B cell (primary cell): ENCODE measurements around the gene GASK1A. TPM values are rescaled to one million over a fixed set of nuclear protein-coding genes. Genes with fewer than 3 reads are reported as not detected.

Experiments
- ATAC-seq: fragments of 200-7000 bp; cut with Tn5 transposase; one replicate; pipeline ENCODE4 v1.10.0; 2021; ENCODE audit warnings: low read depth, mild to moderate bottlenecking, moderate number of reproducible peaks, moderate library complexity
- CTCF ChIA-PET: fragments of 350-600 bp; sonication (Branson Sonifier 250); formaldehyde crosslinking; loops from one replicate; lab custom pipeline; 2021; ENCODE audit warnings: antibody characterized with exemption, inconsistent platforms; lab: Charles Lee
- POLR2A ChIA-PET: fragments of 350-600 bp; sonication (Branson Sonifier 250); formaldehyde crosslinking; loops from one replicate; lab custom pipeline; 2021; ENCODE audit warnings: antibody characterized with exemption; lab: Charles Lee
- DNase-seq: peaks from one replicate; pipeline ENCODE4 v3.0.0; 2013
- H2AFZ ChIP-seq: 2 replicates; pipeline ENCODE4 v1.6.1; 2012; ENCODE audit warnings: mild to moderate bottlenecking, low read depth, low read length; ENCODE audit not compliant: insufficient read depth, poor library complexity, severe bottlenecking
- H3K27ac ChIP-seq, 2 donors: 1 replicate in 1 of 2; 2 replicates in 1 of 2; pipeline ENCODE4 v1.5.1; 2012 to 2013; ENCODE audit warnings: low read length in 2 of 2, mild to moderate bottlenecking in 2 of 2, moderate library complexity in 1 of 2
- H3K27me3 ChIP-seq, 4 experiments: fragments of 200-600 bp in 1 of 4; sonication (generic) in 1 of 4; replicated peaks in 1 of 4; 1 replicate in 2 of 4; 2 replicates in 2 of 4; pipeline versions ENCODE4 v1.6.1 to v1.7.0; 2013 to 2016; ENCODE audit warnings: low read length in 3 of 4, mild to moderate bottlenecking in 2 of 4, mixed read lengths in 1 of 4, moderate library complexity in 1 of 4; ENCODE audit not compliant: insufficient read depth in 4 of 4, control insufficient read depth in 3 of 4; ENCODE audit errors: control extremely low read depth in 1 of 4
- H3K36me3 ChIP-seq, 2 experiments: replicated peaks in 1 of 2; 1 replicate in 1 of 2; 2 replicates in 1 of 2; pipeline versions ENCODE4 v1.6.1 to v1.7.1; 2013; ENCODE audit warnings: low read length in 1 of 2; ENCODE audit not compliant: insufficient read depth in 2 of 2, control insufficient read depth in 1 of 2; ENCODE audit errors: control extremely low read depth in 1 of 2, extremely low read depth in 1 of 2
- H3K4me1 ChIP-seq, 2 donors: fragments of 200-600 bp in 1 of 2; sonication (generic) in 1 of 2; 1 replicate in 1 of 2; 2 replicates in 1 of 2; pipeline versions ENCODE4 v1.5.1 to v1.6.1; 2013 to 2017; ENCODE audit warnings: low read length in 2 of 2; ENCODE audit not compliant: control insufficient read depth in 2 of 2, insufficient read depth in 2 of 2
- H3K4me2 ChIP-seq: replicated peaks from 2 replicates; pipeline ENCODE3; 2012; ENCODE audit warnings: mild to moderate bottlenecking, low read depth, low read length; ENCODE audit not compliant: poor library complexity, severe bottlenecking
- H3K4me3 ChIP-seq, 5 experiments: fragments of 200-600 bp in 1 of 5; sonication (generic) in 1 of 5; 1 replicate in 3 of 5; 2 replicates in 2 of 5; pipeline versions ENCODE4 v1.5.1 to v1.7.0; 2011 to 2016; ENCODE audit warnings: low read length in 4 of 5, mild to moderate bottlenecking in 4 of 5, low read depth in 2 of 5, control low read depth in 1 of 5, moderate library complexity in 1 of 5; ENCODE audit not compliant: insufficient read depth in 1 of 5; ENCODE audit errors: control extremely low read depth in 1 of 5, extremely low read depth in 1 of 5
- H3K79me2 ChIP-seq: fragments of 200-600 bp; sonication (generic); one replicate; pipeline ENCODE4 v1.6.0; 2016; ENCODE audit warnings: low read length; ENCODE audit not compliant: control insufficient read depth, insufficient read depth
- H3K9ac ChIP-seq: fragments of 200-600 bp; sonication (generic); 2 replicates; pipeline ENCODE4 v1.6.1; 2017; ENCODE audit warnings: mild to moderate bottlenecking, low read length, moderate library complexity
- H3K9me3 ChIP-seq, 3 donors: one replicate each; pipeline versions ENCODE4 v1.6.1 to v1.7.1; 2013; ENCODE audit warnings: low read length in 2 of 3; ENCODE audit not compliant: control insufficient read depth in 2 of 3, insufficient read depth in 1 of 3; ENCODE audit errors: control extremely low read depth in 1 of 3
- H4K20me1 ChIP-seq: 2 replicates; pipeline ENCODE4 v1.6.0; 2012; ENCODE audit warnings: mild to moderate bottlenecking, low read length; ENCODE audit not compliant: insufficient read depth, control insufficient read depth, poor library complexity, severe bottlenecking
- H3K27ac Mint-ChIP-seq: one replicate; pipeline ENCODE4 v1.8.0; 2021; ENCODE audit warnings: mixed read lengths
- H3K27me3 Mint-ChIP-seq: one replicate; pipeline ENCODE4 v1.8.0; 2021; ENCODE audit warnings: mixed read lengths
- H3K4me1 Mint-ChIP-seq: one replicate; pipeline ENCODE4 v1.8.0; 2021; ENCODE audit warnings: mixed read lengths
- H3K4me3 Mint-ChIP-seq: one replicate; pipeline ENCODE4 v1.8.0; 2021; ENCODE audit warnings: mixed read lengths
- H3K9me3 Mint-ChIP-seq: one replicate; pipeline ENCODE4 v1.8.0; 2022; ENCODE audit warnings: mixed read lengths; ENCODE audit not compliant: insufficient read depth
- CTCF ChIP-seq: fragments of 200-600 bp; IDR thresholded peaks from one replicate; pipeline ENCODE4 v1.8.0; 2022; ENCODE audit warnings: antibody characterized with exemption, mild to moderate bottlenecking
- EZH2 ChIP-seq: IDR thresholded peaks from 2 replicates; pipeline ENCODE4 v1.6.1; 2012; ENCODE audit warnings: borderline replicate concordance, low read depth, mild to moderate bottlenecking, moderate library complexity, low read length; ENCODE audit not compliant: insufficient read depth, poor library complexity, severe bottlenecking
- WGBS: methylation state at CpG from one replicate; pipeline ENCODE4 v1.1.5; 2013; ENCODE audit warnings: missing lambda C conversion rate; ENCODE audit not compliant: insufficient coverage; 5-methylcytosine and 5-hydroxymethylcytosine counted together
- intact Hi-C: fragments of 100-400 bp; cut with micrococcal nuclease; formaldehyde crosslinking; loops from one replicate; pipeline ENCODE4 v1.10.0; 2022
- polyA plus RNA-seq: library from polyadenylated mRNA; depleted of rRNA; stranded (reverse); fragments of >200 nt; gene quantifications from 2 replicates; pipeline ENCODE4 v1.2.3, GENCODE V29; 2012
- total RNA-seq, 2 donors: library from RNA; stranded (reverse); fragments of 120-200 nt in 1 of 2; gene quantifications; 1 replicate in 1 of 2; 2 replicates in 1 of 2; pipeline versions ENCODE4 v1.2.3 to v1.2.4, GENCODE V29; 2013 to 2022

GASK1A gene
- total and polyA plus RNA-seq, 2 donors (not counting 1 experiment from before 2014, with no cell fraction given), result not detected

- Histone ChIP-seq H3K4me2 (no peak overlapping the region), H4K20me1 (no peaks in the 10 kb centered on the region), H3K27ac (no peak overlapping the region), H3K4me3 (no peak overlapping the region), H3K4me1 (no peaks in the 10 kb centered on the region), H3K79me2 (no peaks in the 10 kb centered on the region), H2AFZ (no peak overlapping the region), H3K36me3 (no peaks in the 10 kb centered on the region), H3K9ac (no peak overlapping the region), H3K27me3 (no peaks in the 10 kb centered on the region), H3K9me3 (no peaks in the 10 kb centered on the region)
- Mint-ChIP-seq H3K4me3 (no peak overlapping the region), H3K9me3 (no peaks in the 10 kb centered on the region), H3K27me3 (peaks cover 5% of the 10 kb centered on the region), H3K4me1 (no peaks in the 10 kb centered on the region), H3K27ac (no peak overlapping the region)
- ChIA-PET POLR2A (no interaction called here), CTCF (no interaction called here)
- no peak for DNase-seq
- TF ChIP-seq CTCF (no peak), EZH2 (no peak)
- no peak for ATAC-seq
- intact Hi-C loops, result no loop called here
- WGBS, result 92% methylated on average over 16 of the region's 23 CpGs
Observed at GRCh38 chr3:43032646-43033628, 53.8 kb downstream of the GASK1A start.

GRCh38 chr3:43034200-43034599, 55.1 kb downstream of the GASK1A start:
- Mint-ChIP-seq H3K4me3 (no peak overlapping the region), H3K27me3 (peaks cover 5% of the 10 kb centered on the region), H3K9me3 (no peaks in the 10 kb centered on the region), H3K27ac (no peak overlapping the region), H3K4me1 (no peaks in the 10 kb centered on the region)
- no peak overlapping the region for H3K9ac ChIP-seq
- ChIA-PET POLR2A (no interaction called here), CTCF (no interaction called here)
- ATAC-seq (no peak), DNase-seq (no peak)
- H3K4me2 ChIP-seq, result no peak overlapping the region
- no peaks in the 10 kb centered on the region for H4K20me1 ChIP-seq
- H3K79me2 ChIP-seq, result no peaks in the 10 kb centered on the region
- no peaks in the 10 kb centered on the region for H3K27me3 ChIP-seq
- no peak overlapping the region for H3K27ac ChIP-seq
- intact Hi-C loops, result no loop called here
- H3K36me3 ChIP-seq, result no peaks in the 10 kb centered on the region
- TF ChIP-seq EZH2 (no peak), CTCF (no peak)
- H2AFZ ChIP-seq, result no peak overlapping the region
- no peaks in the 10 kb centered on the region for H3K9me3 ChIP-seq
- H3K4me1 ChIP-seq, result no peaks in the 10 kb centered on the region
- H3K4me3 ChIP-seq, result no peak overlapping the region
- WGBS, result 82% methylated on average over 4 of the region's 4 CpGs
